ENCODE measurements around the gene EVX1.
A peak's percentile ranks its signal among the peaks of the same experiment; 100 is the strongest.

GRCh38 chr7:27243340-27244163, 950 bp downstream of the EVX1 start:
- TF ChIP-seq CTCF (conservative IDR thresholded peaks at IDR 0.05 in 1 of 2, IDR thresholded peaks at IDR 0.05 in 1 of 2; ENCODE audit: extremely low read depth in 1 of 2, insufficient read depth in 1 of 2, low read depth in 1 of 2, low read length in 2 of 2) = no peak
- TF ChIP-seq EZH2 (IDR thresholded peaks at IDR 0.05; ENCODE audit: borderline replicate concordance, low read length) = peak; percentile 99

Data from mammary epithelial cell (primary cell).